ENCODE results near the gene MAZ.
A peak's percentile ranks its signal among the peaks of the same experiment; 100 is the strongest.

MAZ gene

DNA sequence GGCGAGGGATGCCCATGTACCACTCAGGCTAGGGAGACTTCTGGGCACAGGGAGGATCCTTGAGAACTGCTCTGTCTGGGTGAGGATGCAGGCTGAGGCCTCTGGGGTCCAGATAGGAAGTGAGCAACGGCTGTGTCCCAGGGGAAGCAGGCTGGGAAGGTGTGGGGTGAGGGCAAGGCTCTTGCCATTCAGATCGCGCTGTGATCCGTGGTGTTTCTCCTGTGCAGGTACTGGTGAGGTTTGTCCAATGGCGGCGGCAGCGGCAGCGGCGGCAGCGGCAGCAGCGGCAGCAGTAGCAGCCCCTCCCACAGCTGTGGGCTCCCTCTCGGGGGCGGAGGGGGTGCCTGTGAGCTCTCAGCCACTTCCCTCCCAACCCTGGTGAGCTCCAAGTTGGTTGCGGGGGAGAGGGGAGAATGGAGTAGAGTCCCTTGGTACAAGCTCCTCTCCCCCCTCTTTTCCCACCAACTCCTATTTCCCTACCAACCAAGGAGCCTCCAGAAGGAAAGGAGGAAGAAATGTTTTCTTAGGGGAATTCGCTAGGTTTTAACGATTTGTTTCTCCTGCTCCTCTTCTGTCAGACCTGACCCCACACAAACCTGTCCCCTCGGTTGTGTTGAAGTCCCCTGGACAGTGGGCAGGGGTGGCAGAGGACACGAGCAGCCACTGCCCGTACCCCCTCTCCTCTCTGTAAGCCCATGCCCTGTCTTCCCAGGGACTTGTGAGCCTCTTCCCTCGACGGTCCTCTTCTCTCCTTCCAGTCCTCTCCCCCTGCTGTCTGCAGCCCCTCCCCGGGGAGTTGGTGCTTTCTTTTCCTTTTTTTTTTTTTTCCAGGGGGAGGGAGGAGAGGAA, 3.7 kb downstream of the MAZ start:
- no peak for DNase-seq

DNA sequence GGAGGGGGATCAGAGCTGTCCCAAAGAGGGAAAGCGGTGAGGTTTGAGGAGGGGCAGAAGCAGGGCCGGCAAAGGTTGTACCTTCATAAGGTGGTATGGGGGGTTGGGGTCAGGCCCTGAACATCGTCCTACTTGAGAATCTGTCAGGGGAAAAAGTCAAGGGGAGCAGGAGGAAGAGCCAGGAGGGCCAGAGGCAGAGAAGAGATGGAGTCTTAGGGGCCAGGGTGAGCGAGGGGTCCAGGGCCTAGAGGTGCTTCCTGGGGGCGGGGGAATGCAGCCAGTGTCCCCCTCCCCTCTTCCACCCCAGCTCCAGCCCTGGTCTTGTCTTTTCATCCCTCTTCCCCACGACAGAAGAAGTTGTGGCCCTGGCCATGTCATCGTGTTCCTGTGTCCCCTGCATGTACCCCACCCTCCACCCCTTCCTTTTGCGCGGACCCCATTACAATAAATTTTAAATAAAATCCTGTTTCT, 4.4 kb downstream of the MAZ start:
- DNase-seq = no peak

DNA sequence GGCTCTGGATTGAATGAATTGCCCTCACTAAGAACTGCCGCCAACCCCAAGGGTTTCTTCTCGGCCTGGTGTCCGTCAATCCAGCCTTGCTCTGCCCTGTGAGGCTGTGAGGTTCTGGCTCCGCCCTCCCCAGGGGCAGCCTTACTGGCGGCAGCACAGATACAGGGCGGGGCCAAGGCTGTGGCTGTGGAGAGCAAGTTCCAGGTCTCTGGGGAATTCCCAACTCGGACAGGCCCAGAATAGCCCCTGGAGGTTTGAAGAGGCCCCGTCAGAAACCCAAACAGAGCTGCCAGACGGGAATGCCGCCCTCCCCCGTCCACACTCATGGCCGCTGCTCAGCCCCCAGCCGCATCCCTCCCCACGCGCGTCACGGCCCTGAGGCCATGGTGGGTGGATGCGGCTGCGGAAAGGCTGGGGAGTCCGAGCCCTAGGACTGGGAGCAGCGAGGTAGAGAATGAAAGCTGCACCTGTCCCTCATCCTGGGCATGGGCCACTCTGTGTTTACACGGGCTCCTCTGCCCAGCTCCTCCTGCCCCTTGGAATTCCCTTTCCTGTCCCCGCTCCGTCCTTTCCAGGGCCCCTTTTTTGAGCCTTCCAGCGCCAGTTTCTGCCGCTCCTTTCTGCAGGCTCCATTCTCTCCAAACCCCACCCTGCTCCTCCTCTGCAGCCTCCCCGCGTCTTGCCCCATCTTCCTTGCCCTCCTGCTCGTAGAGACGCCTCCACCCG, 5.0 kb downstream of the MAZ start:
- peak; percentile 95 for DNase-seq

DNA sequence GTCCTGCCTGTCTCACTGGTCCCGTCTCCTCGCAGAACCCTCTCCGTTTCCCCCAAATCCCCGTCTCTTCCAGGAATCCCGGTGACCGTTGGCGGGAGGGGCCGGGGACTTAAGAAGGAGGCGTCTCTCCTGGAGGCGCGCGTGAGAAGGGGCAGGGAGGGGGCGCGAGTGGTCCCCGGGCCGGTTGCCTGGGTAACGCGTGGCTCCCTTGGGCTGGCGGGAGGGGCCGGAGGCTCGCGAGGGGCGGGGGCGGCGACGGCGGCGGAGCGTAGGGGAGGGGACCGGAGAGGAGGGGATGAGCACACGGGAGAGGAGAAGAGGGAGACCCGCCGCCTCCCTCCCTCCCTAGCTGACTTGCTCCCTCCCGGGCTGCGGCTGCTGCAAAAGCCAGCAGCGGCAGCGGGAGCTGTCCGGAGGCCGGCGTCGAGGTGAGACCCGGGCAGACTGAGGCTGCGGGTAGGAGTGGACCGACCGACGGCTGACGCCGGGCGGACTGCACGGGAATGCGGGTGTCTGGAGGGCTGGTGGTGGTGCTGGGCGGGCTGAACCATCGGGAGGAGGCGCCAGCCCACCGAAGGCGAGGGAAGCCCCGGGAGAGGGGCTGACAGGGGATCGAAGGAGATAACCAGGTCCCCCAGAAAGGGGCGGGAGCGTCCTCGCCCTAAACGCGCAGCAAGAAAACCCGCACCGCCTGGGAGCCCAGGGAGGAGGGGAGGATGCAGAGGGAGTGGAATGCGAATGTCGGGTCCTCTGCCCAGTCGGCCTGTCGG, 5.8 kb downstream of the MAZ start, which contains the start of gene PRRT2:
PRRT2 (plus strand) TSS at position 298 of the 770 bp plus-strand sequence. CDS start 862 bp downstream, outside the sequence.
- peak; percentile 92 for DNase-seq

DNA sequence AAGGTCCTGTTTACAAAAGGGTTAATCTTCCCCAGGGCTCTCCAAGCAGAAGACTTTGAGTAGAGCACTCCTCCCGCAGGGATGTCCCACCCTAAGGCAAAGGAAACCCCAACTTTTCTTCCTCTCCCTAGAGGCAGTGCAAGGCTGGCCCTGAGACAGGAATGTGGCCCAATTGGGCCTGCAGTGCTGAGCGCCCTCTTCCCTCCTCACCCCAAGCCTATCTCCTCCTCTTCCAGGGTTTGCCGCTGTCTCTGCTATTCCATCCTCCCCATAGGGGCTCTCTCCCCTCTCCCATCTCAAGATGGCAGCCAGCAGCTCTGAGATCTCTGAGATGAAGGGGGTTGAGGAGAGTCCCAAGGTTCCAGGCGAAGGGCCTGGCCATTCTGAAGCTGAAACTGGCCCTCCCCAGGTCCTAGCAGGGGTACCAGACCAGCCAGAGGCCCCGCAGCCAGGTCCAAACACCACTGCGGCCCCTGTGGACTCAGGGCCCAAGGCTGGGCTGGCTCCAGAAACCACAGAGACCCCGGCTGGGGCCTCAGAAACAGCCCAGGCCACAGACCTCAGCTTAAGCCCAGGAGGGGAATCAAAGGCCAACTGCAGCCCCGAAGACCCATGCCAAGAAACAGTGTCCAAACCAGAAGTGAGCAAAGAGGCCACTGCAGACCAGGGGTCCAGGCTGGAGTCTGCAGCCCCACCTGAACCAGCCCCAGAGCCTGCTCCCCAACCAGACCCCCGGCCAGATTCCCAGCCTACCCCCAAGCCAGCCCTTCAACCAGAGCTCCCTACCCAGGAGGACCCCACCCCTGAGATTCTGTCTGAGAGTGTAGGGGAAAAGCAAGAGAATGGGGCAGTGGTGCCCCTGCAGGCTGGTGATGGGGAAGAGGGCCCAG, 6.7 kb downstream of the MAZ start:
- DNase-seq = no peak

DNA sequence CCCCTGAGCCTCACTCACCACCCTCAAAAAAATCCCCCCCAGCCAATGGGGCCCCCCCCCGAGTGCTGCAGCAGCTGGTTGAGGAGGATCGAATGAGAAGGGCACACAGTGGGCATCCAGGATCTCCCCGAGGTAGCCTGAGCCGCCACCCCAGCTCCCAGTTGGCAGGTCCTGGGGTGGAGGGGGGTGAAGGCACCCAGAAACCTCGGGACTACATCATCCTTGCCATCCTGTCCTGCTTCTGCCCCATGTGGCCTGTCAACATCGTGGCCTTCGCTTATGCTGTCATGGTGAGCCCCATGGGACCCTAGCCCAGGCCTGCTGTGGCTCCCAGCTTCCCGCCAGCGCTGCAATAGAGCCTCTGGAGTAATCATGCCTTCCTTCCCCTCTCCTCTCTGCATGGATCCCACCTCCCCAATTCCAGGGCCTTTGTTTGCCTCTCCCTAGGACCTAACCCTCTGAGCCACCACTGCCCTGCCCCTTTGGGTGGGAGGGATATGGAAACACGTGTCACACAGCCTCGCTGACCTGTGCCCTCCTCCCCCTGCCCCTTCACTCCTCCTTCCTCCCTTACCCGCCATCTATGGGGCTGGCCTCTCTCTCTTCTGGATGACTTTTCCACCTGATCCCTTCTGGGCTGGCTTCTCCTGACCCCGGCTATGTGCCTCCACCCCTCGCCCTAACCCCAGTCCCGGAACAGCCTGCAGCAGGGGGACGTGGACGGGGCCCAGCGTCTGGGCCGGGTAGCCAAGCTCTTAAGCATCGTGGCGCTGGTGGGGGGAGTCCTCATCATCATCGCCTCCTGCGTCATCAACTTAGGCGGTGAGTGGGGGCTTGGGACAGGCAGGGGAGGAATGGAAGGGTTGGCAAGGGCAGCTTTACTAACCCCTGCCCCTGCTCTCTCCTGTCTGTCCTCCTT, 7.6 kb downstream of the MAZ start:
- DNase-seq = no peak

DNA sequence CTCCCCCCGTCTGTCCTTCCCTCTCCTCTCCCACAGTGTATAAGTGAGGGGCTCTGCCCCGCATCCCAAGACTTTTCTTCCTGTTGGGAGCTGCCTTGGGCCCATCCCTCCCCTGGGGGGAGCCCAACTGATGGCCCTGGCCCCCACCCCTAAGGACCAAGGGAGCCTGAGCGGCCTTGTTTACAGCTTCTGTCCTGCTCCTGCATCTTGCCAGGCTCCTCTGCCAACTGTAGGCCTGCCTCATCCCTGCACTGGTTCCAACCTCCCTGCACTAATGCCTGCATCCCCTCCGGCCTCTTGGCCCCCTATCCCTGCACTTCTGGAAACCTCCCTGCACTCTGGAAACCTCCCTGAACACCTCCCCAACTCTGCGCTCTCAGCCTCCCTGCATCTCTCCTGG, 8.3 kb downstream of the MAZ start:
- no peak for DNase-seq

DNA sequence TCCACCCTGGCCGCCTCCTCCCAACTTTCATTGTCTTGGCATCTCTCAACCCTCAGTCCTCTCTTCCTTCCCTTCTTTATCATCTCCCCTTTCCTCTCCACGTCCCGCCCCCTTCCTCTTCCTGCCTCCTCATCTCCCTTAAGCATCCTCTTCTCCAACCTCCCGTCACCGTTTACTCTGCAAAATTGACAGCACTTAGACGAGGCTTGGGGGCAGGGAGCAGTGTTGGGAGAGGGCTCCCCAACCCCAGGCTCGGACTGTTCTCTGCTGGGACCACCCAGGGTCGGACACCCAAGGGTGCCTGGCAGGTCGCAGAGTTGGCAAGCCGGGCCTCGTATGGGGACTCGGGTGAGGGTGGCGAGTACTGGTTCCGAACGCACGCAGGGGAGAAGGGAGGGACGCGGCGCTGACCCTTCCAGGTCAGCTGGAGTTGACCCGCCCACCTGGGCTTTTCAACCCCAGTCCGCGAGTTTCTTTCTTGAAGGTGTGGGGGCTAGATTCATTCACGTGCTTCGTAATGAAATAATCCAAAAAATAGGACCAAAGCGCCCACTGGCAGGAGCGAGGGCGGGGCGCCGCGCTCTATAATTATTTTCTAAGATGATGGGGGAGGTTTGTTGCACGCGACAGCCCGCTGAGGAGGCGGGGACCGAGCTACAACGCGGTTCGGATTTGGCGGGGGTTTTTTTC, 8.8 kb downstream of the MAZ start:
- no peak for DNase-seq

DNA sequence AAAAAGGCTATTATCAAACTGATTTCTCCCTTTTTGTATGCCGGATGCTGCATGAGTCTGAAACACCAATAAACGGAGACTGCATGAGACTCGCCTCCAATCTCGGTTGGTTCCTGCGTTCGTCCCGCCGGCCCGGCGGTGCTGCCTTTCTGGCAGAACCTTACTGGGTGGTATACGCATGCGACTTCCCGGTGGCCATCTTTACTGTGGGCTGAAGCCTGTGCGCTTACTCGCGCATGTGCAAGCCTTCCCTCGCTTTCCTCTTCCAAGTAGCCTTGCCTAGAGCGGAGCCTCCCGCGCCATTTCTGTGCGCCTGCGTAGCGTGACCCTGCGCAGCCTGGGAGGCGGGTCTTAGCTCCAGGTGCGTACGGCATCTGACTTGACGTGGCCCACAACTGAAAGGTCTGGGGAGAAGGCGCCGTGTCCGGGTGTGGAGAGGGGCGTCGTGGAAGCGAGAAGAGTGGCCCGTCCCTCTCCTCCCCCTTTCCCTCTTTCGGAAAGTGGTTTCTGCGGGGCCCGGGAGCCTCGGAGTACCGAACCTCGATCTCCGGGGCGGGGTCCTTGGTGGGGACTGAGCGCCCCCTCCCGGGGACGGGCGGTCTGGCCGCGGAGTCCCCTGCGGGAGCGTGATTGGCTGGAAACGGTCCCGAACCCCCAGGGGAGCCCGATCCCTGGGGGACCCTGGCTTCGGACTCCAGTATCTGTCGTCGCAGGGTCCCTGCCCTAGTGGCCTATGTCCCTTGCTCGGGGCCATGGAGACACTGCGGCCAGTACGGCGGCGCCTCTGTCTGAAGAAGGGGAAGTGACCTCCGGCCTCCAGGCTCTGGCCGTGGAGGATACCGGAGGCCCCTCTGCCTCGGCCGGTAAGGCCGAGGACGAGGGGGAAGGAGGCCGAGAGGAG, 9.7 kb downstream of the MAZ start, which contains the start of gene PAGR1:
PAGR1 (plus strand) TSS at position 360 of the 901 bp plus-strand sequence; CDS start at position 734, 374 bp downstream.
- peak; percentile 99 for DNase-seq

DNA sequence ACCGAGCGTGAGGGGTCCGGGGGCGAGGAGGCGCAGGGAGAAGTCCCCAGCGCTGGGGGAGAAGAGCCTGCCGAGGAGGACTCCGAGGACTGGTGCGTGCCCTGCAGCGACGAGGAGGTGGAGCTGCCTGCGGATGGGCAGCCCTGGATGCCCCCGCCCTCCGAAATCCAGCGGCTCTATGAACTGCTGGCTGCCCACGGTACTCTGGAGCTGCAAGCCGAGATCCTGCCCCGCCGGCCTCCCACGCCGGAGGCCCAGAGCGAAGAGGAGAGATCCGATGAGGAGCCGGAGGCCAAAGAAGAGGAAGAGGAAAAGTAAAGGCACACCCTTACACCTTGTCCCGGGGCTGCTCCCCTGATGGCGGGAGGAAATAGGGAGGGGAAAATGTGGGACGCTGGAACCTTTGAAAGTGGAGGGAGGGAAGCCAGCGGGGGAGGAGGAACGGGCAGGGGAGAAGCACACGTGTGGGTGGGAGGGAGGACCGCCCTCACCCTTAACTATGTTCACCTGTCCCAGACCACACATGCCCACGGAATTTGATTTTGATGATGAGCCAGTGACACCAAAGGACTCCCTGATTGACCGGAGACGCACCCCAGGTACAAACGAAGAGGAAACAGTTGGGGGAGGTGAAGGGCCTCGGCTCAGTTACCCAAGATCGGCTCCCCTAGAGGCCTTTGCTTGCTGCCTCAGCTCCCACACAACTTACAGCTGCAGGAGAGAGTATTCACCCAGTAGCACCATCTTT, 10.5 kb downstream of the MAZ start:
- peak; percentile 71 for DNase-seq

DNA sequence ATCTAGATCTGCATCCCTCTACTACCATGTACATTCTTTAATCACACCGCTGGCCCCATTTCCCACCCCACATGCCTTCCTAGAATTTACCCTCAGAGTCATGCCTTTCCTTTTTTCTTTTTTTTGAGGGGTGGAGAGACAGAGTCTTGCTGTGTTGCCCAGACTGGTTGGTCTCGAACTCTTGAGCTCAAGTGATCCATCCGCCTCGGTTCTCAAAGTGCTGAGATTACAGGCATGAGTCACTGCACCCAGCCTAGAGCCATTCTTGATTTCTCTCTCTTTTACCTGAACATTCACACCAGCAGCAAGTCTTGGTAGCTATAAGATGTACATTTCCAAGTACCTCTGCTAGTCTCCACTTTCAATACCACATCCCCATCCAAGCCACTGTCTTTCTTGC, 11.8 kb downstream of the MAZ start:
- no peak for DNase-seq

DNA sequence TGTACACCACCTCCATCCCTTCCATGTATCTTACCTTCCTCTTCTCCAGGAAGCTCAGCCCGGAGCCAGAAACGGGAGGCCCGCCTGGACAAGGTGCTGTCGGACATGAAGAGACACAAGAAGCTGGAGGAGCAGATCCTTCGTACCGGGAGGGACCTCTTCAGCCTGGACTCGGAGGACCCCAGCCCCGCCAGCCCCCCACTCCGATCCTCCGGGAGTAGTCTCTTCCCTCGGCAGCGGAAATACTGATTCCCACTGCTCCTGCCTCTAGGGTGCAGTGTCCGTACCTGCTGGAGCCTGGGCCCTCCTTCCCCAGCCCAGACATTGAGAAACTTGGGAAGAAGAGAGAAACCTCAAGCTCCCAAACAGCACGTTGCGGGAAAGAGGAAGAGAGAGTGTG, 13.2 kb downstream of the MAZ start:
- no peak for DNase-seq

DNA sequence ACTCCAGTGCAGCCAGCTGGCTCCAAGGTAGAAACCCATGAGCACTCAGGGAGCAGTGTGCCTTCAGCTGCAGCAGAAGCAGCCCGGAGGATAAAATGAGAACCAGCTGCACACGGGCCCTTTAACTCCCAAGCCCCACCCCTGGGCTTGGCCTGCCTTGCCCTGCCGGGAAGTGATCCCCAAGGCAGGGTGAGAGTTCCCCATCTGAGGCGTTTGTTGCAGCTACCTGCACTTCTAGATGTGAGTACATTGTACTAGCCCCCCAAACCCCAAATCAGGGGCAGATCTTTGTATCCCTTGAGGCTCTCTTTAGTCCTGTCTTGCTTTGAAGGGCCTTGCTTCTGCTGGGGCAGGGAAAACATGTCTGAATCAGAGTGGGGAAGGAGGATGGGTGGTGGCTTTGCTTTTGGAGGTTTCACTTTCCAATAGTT, 14.0 kb downstream of the MAZ start, which contains the start of gene MVP:
MVP (plus strand) TSS at position 192 of the 431 bp plus-strand sequence. CDS start 10,088 bp downstream, outside the sequence.
- peak; percentile 79 for DNase-seq

DNA sequence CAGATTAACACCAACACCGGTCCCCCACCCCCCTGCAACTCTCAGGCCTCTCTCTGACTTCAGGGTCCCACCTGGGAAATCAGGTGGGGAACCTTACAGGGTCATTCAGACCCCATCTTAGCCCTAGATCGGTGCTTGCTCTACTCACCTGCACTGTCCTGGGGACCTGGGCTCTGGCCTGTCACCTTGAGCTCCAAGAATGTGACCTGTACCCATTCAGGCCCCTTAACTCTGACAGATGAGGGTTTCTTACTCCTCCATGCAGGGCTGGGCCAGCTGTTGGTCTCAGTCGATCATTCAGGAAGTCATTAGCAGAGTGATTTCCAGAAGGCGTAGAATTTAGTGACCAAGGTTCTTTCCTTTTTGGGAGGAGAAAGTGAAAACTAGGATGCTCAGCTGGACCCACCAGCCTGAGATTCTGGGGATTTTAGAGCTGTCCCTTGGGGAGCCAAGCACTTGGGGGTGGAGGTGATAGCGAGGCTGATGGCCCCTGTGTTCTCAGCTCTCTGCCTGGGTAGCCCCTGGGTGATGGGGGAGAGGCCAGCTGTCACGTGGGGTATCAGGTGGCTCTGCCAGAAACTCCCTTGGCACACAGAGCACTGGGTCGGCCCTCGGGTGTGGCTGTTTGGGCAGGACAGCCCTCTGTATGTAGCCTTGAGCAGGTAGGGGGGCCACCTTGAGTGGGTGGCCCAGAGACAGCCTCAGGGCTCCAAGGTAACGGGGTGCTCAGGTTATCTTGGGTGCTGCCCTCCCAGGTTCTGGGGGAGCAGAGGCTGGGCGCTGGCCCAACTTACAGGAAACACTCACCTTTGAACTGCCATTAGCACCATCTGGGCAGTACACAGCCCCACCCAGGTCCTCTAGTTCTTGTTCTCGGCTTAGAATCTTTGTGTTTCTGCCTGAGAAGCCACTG, 14.7 kb downstream of the MAZ start:
- no peak for DNase-seq

DNA sequence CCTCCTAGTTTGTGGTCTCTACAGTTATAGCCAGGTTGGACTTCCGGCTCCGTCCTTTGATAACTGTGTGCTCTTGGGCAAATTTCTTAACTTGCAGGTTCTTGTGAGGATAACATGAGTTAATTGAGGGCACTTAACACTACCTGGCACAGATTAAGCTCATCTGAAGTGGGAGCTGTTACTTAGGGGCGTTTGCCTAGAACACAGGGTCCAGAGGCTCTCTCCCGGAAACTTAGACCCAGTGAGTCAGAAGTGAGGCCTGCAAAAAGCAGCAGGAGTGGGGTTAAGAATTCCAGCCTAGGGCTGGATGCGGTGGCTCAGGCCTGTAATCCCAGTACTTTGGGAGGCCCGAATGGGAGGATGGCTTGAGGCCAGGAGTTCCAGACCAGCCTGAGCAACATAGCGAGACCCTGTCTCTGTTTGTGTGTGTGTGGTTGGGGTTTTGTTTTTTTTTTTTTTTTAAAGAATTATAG, 15.3 kb downstream of the MAZ start:
- DNase-seq = no peak

DNA sequence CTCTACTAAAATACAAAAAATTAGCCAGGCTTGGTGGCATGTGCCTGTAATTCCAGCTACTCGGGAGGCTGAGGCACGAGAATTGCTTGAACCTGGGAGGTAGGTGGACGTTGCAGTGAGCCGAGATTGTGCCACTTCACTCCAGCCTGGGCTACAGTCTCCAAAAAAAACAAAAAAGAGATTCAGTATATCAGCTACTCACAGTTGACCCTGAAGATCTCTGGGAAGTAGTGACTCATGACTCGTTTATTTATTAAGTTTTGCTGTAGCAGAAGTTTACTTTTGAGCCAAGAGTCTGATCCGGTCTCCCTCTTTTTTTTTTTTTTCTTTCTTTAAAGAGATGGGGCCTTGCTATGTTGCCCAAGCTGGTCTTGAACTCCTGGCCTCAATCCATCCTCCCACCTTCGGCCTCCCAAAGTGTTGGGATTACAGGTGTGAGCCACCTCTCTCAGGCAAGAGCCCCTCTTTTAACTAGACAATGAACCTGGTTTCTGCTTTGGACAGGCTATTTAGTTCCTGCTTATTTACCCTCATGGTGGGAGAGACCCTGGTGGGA, 18.3 kb downstream of the MAZ start:
- DNase-seq = no peak

Measured in femur (tissue), 1 donor.